H1 (cell line): ENCODE measurements around the gene STAMBPL1. TPM values are rescaled to one million over a fixed set of nuclear protein-coding genes. Genes with fewer than 3 reads are reported as not detected.

Source experiments
- BACH1 ChIP-seq: IDR thresholded peaks from 2 replicates; pipeline ENCODE4 v1.6.1; 2012; ENCODE audit warnings: low read length, improper control_type of control experiment
- GABPA ChIP-seq: IDR thresholded peaks from 2 replicates; pipeline ENCODE4 v1.6.1; 2011; ENCODE audit warnings: mild to moderate bottlenecking, low read length, moderate library complexity, borderline replicate concordance; ENCODE audit not compliant: insufficient read depth
- PHF8 ChIP-seq: fragments of 200-600 bp; sonication (generic); conservative IDR thresholded peaks from 2 replicates; pipeline ENCODE4 v1.7.1; 2012; ENCODE audit warnings: low read depth, mild to moderate bottlenecking, inconsistent platforms, low read length, moderate library complexity
- polyA plus RNA-seq, 7 experiments: library from polyadenylated mRNA; depleted of rRNA in 3 of 7; stranded (reverse) in 5 of 7; unstranded in 2 of 7; fragments of >200 nt in 5 of 7; fragments of 200-250 nt in 2 of 7; gene quantifications; 1 replicate in 5 of 7; 2 replicates in 1 of 7; 4 replicates in 1 of 7; pipeline versions ENCODE4 v1.2.1 to v1.2.3, GENCODE V29; 2011 to 2013; ENCODE audit warnings: missing spikeins in 2 of 7, mixed read lengths in 2 of 7
- total RNA-seq: library from RNA; stranded (reverse); fragmentation: NEBNext Ultra II Directional; extraction: Animal tissue kit (Norgen Biotek cat#: 25700); gene quantifications from 2 replicates; pipeline ENCODE4 v1.2.1, GENCODE V29; 2021
- TF ChIP-seq, protein P1 (sequence below): IDR thresholded peaks from 2 replicates; pipeline ENCODE4 v1.6.1; 2012; ENCODE audit warnings: inconsistent platforms
- TF ChIP-seq, protein P2 (sequence below): fragments of 300-600 bp; sonication (generic); IDR thresholded peaks from 2 replicates; pipeline ENCODE4 v1.7.1; 2012; ENCODE audit warnings: low read length, moderate library complexity, mild to moderate bottlenecking, inconsistent platforms; ENCODE audit not compliant: insufficient replicate concordance

STAMBPL1 gene
- total and polyA plus RNA-seq, 2 of the 8 experiments (the other 6 are each of a cell fraction or from before 2014, with no cell fraction given) = 5.5 TPM

GRCh38 chr10:88952647-88953111, 72.6 kb downstream of the STAMBPL1 start, which contains the start of gene ACTA2 (continued):
- TF ChIP-seq BACH1 (no peak), PHF8 (no peak), GABPA (no peak)
- TF ChIP-seq, protein P1, sequence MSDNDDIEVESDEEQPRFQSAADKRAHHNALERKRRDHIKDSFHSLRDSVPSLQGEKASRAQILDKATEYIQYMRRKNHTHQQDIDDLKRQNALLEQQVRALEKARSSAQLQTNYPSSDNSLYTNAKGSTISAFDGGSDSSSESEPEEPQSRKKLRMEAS = no peak
- TF ChIP-seq, protein P2, sequence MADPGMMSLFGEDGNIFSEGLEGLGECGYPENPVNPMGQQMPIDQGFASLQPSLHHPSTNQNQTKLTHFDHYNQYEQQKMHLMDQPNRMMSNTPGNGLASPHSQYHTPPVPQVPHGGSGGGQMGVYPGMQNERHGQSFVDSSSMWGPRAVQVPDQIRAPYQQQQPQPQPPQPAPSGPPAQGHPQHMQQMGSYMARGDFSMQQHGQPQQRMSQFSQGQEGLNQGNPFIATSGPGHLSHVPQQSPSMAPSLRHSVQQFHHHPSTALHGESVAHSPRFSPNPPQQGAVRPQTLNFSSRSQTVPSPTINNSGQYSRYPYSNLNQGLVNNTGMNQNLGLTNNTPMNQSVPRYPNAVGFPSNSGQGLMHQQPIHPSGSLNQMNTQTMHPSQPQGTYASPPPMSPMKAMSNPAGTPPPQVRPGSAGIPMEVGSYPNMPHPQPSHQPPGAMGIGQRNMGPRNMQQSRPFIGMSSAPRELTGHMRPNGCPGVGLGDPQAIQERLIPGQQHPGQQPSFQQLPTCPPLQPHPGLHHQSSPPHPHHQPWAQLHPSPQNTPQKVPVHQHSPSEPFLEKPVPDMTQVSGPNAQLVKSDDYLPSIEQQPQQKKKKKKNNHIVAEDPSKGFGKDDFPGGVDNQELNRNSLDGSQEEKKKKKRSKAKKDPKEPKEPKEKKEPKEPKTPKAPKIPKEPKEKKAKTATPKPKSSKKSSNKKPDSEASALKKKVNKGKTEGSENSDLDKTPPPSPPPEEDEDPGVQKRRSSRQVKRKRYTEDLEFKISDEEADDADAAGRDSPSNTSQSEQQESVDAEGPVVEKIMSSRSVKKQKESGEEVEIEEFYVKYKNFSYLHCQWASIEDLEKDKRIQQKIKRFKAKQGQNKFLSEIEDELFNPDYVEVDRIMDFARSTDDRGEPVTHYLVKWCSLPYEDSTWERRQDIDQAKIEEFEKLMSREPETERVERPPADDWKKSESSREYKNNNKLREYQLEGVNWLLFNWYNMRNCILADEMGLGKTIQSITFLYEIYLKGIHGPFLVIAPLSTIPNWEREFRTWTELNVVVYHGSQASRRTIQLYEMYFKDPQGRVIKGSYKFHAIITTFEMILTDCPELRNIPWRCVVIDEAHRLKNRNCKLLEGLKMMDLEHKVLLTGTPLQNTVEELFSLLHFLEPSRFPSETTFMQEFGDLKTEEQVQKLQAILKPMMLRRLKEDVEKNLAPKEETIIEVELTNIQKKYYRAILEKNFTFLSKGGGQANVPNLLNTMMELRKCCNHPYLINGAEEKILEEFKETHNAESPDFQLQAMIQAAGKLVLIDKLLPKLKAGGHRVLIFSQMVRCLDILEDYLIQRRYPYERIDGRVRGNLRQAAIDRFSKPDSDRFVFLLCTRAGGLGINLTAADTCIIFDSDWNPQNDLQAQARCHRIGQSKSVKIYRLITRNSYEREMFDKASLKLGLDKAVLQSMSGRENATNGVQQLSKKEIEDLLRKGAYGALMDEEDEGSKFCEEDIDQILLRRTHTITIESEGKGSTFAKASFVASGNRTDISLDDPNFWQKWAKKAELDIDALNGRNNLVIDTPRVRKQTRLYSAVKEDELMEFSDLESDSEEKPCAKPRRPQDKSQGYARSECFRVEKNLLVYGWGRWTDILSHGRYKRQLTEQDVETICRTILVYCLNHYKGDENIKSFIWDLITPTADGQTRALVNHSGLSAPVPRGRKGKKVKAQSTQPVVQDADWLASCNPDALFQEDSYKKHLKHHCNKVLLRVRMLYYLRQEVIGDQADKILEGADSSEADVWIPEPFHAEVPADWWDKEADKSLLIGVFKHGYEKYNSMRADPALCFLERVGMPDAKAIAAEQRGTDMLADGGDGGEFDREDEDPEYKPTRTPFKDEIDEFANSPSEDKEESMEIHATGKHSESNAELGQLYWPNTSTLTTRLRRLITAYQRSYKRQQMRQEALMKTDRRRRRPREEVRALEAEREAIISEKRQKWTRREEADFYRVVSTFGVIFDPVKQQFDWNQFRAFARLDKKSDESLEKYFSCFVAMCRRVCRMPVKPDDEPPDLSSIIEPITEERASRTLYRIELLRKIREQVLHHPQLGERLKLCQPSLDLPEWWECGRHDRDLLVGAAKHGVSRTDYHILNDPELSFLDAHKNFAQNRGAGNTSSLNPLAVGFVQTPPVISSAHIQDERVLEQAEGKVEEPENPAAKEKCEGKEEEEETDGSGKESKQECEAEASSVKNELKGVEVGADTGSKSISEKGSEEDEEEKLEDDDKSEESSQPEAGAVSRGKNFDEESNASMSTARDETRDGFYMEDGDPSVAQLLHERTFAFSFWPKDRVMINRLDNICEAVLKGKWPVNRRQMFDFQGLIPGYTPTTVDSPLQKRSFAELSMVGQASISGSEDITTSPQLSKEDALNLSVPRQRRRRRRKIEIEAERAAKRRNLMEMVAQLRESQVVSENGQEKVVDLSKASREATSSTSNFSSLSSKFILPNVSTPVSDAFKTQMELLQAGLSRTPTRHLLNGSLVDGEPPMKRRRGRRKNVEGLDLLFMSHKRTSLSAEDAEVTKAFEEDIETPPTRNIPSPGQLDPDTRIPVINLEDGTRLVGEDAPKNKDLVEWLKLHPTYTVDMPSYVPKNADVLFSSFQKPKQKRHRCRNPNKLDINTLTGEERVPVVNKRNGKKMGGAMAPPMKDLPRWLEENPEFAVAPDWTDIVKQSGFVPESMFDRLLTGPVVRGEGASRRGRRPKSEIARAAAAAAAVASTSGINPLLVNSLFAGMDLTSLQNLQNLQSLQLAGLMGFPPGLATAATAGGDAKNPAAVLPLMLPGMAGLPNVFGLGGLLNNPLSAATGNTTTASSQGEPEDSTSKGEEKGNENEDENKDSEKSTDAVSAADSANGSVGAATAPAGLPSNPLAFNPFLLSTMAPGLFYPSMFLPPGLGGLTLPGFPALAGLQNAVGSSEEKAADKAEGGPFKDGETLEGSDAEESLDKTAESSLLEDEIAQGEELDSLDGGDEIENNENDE = no peak
